Tibial nerve (tissue), 3 donors: ENCODE results near the gene EYS.

Source experiments
- CTCF ChIP-seq, 5 experiments: fragments of 200-600 bp in 3 of 5; fragments of 450-650 bp in 2 of 5; sonication (generic) in 3 of 5; IDR thresholded peaks; one replicate each; pipeline ENCODE4 v1.5.1; 2016 to 2019; ENCODE audit warnings: antibody characterized with exemption in 5 of 5, mild to moderate bottlenecking in 3 of 5, moderate library complexity in 2 of 5
- POLR2A ChIP-seq, 2 donors: fragments of 450-650 bp; IDR thresholded peaks; one replicate each; pipeline ENCODE4 v1.6.1; 2017; ENCODE audit warnings: antibody characterized with exemption in 2 of 2, mild to moderate bottlenecking in 2 of 2, moderate library complexity in 2 of 2

- TF ChIP-seq CTCF (IDR thresholded peaks at IDR 0.05), result no peak
- TF ChIP-seq POLR2A (IDR thresholded peaks at IDR 0.05), result no peak
Observed at GRCh38 chr6:63672582-63673129, 2034.4 kb downstream of the EYS start.
